NOMO-1 treated with dmso at 0.1 percent for 144 hours (cell line): Measurements from ENCODE around the gene CAPN8.

Source experiments
- DNase-seq: peaks from one replicate; lab custom pipeline; 2025; ENCODE audit not compliant: unreplicated experiment; lab: John Stamatoyannopoulos, UW

Gene CAPN8

GRCh38 chr1:223665592-223666312 lies at the start of gene CAPN8:
Gene CAPN8 (minus strand): TSS chr1:223665701. CDS start chr1:223665646, 55 bp downstream.
- DNase-seq = no peak

GRCh38 chr1:223714849-223715603 lies 49.5 kb upstream of the CAPN8 start:
- peak; percentile 66 for DNase-seq

- no peak for DNase-seq
These were observed 48.9 kb upstream of the CAPN8 start for GRCh38 chr1:223714421-223714724.

GRCh38 chr1:223713546-223714420 lies 48.3 kb upstream of the CAPN8 start:
- no peak for DNase-seq

- DNase-seq = no peak
These were observed 47.5 kb upstream of the CAPN8 start for GRCh38 chr1:223712850-223713474.

GRCh38 chr1:223712194-223712849 lies 46.8 kb upstream of the CAPN8 start, which contains the start of gene CAPN2:
Gene CAPN2 (plus strand): TSS chr1:223712539. CDS start chr1:223712641, 102 bp downstream.
- peak; percentile 56 for DNase-seq

- DNase-seq = no peak
These were observed 46.3 kb upstream of the CAPN8 start for GRCh38 chr1:223711747-223712193.

GRCh38 chr1:223711173-223711572 lies 45.7 kb upstream of the CAPN8 start:
- DNase-seq = no peak

- no peak for DNase-seq
These were observed 45.0 kb upstream of the CAPN8 start for GRCh38 chr1:223710179-223711133.

GRCh38 chr1:223709598-223709997 lies 44.1 kb upstream of the CAPN8 start:
- no peak for DNase-seq

GRCh38 chr1:223708651-223709268 lies 43.3 kb upstream of the CAPN8 start:
- DNase-seq = no peak

- no peak for DNase-seq
These were observed 42.5 kb upstream of the CAPN8 start for GRCh38 chr1:223708001-223708359.

- no peak for DNase-seq
These were observed 41.9 kb upstream of the CAPN8 start for GRCh38 chr1:223707256-223708000.

- no peak for DNase-seq
These were observed 40.8 kb upstream of the CAPN8 start for GRCh38 chr1:223706077-223706973.

- no peak for DNase-seq
These were observed 39.7 kb upstream of the CAPN8 start for GRCh38 chr1:223704921-223705878.

- no peak for DNase-seq
These were observed 38.1 kb upstream of the CAPN8 start for GRCh38 chr1:223703668-223704013.
